IPS DF 4.7 (cell line): ENCODE results near the gene ZZZ3.
"Not testable (repeated sequence)": the region's sequence is repeated elsewhere in the genome, so short reads cannot be mapped to it uniquely, and the experiment has no call there.

Source experiments
- DNase-seq: peaks from one replicate; pipeline ENCODE4 v3.0.0-alpha.2; 2013; ENCODE audit warnings: low spot score; ENCODE audit errors: extremely low read depth

ZZZ3 gene

DNA sequence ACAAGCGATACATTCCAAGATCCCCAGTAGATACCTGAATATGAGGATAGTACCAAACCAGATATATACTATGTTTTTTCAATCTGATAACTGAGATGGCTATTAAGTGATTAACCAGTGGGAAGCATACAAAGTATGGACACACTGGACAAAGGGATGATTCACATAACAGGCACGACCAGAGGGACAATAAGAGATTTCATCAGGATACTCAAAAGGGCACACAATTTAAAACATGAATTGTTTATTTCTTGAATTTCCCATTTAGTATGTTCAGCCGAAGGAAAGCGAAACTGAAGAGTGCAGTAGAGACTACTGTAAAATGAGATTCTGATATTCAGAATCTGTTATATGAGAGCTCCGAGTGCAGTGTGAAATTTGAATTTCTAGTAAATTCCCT lies 10.6 kb downstream of the ZZZ3 start:
- DNase-seq: no peak

DNA sequence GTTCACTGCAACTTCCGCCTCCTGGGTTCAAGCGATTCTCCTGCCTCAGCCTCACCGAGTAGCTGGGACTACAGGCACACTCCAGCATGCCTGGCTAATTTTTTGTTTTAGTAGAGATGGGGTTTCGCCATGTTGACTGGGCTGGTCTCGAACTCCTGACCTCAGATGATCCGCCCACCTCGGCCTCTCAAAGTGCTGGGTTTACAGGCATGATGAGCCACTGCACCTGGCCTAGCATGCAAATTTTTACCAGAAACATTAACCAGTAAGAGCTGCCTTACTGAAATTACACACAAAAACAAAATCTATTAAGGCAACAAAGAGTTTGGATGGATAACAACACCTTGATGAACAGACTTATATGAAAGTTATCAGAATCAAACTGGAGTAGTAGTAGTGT lies 12.1 kb downstream of the ZZZ3 start:
- DNase-seq: no peak

- no peak for DNase-seq
These were observed 13.5 kb downstream of the ZZZ3 start for GRCh38 chr1:77668924-77669449.

GRCh38 chr1:77664939-77665516 lies 17.4 kb downstream of the ZZZ3 start:
- no peak for DNase-seq

- DNase-seq: no peak
These were observed 20.8 kb downstream of the ZZZ3 start for GRCh38 chr1:77661696-77662095.

- no peak for DNase-seq
These were observed 22.4 kb downstream of the ZZZ3 start for GRCh38 chr1:77659879-77660593.

DNA sequence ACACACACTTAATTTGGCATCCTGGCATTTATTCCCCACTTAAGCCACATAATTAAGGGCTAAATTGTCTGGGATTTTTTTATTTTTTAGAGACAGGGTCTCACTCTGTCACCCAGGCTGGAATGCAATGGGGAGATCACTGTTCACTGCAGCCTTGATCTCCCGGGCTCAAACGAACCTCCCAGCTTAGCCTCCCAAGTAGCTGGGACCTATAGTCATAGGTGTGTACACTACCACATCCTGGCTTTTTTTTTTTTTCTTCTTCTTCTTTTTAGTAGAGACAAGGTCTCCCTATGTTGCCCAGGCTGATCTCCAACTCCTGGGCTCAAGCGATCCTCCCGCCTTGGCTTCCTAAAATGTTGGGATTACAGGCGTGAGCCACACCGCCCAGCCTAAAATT lies 24.2 kb downstream of the ZZZ3 start:
- no peak for DNase-seq

- DNase-seq: no peak
These were observed 27.0 kb downstream of the ZZZ3 start for GRCh38 chr1:77655431-77655974.

DNA sequence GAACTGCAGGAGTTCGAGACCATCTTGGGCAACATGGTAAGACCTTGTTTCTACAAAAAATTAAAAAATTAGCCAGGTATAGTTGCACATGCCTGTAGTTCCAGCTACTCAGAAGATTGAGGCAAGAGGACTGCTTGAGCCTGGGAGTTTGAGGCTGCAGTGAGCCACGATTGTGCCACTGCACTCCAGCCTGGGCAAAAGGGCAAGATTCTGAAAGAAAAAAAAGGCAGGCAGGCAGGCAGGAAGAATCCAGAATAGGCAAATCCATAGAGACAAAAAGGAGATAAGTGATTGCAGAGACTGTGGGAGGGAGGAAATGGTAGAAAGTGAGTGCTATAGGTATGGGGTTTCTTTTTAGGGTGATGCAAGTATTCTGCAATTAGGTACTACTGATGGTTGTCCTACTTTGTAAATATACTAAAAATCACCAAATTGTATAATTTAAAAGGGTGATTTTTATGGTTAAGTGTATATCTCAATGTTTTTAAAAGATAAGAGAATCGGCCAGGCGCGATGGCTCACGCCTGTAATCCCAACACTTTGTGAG lies 29.4 kb downstream of the ZZZ3 start:
- no peak for DNase-seq

- DNase-seq: no peak
These were observed 30.2 kb downstream of the ZZZ3 start for GRCh38 chr1:77652268-77652667.

DNA sequence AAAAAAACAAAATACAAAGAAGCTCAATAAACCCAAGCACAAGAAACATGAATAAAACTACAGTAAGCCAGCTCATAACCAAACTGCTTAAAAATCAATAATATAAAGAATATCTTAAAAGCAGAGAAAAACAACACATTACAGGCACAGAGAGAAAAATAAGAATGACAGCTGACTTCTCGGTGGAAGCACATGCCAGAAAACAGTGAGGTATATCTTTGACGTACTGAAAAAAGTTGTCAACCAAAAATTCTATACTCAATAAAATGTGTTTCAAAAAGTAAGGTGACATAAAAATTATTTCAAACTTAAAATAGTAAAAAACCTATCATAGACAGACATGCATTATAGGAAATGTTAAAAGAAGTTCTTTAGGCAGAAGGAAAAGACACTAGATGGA lies 33.3 kb downstream of the ZZZ3 start:
- no peak for DNase-seq

DNA sequence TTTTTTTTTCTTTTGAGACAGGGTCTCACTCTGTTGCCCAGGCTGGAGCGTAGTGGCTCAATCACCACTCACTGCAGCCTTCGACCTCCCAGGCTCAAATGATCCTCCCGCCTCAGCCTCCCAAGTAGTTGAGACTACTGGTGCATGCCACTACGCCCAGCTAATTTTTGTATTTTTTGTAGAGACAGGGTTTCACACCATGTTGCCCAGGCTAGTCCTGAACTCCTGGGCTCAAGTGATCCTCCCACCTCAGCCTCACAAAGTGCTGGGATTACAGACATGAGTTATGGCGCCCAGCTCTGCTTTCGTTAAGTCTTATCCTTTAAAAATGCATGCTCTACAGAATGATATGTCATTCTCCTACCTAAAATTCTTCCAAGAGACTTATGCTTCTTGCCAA lies 36.2 kb downstream of the ZZZ3 start:
- not testable (repeated sequence) for DNase-seq

DNA sequence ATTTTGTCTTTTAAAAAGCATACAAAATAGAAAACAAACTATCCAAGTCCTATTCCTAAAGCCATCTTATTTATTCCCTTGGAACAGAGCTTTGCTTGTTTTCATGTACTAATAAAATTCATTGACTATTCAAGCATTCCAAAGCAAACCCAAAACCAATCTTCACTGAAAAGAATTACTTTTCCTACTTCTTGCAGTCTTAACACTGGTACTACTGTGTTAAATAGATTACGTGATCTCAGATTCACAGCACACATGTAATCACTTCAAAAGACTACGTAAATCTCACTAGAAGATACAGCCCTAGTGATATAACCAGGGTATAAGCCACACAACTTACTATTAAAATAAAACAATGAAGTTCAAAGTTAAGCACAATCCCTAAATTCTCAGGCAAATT lies 39.0 kb downstream of the ZZZ3 start:
- no peak for DNase-seq

DNA sequence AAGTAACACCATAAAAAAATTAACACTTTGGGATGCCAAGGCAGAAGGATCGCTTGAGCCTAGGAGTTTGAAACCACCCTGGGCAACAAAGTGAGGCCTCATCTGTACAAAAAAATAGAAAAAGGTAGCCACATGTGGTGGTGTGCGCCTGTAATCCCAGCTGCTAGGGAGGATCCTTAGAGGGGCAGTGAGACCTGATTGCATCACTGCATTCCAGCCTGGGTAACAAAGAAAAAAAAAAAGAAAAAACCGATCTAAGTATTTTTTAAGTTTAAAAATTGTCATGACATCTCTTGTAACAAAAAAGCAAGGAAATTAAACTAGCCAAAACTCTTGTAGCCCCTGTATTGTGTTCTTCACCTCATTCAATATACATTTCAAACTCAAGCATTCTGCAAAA lies 39.5 kb downstream of the ZZZ3 start:
- no peak for DNase-seq

GRCh38 chr1:77642196-77642595 lies 40.3 kb downstream of the ZZZ3 start:
- no peak for DNase-seq

- no peak for DNase-seq
These were observed 42.8 kb downstream of the ZZZ3 start for GRCh38 chr1:77639557-77640069.

DNA sequence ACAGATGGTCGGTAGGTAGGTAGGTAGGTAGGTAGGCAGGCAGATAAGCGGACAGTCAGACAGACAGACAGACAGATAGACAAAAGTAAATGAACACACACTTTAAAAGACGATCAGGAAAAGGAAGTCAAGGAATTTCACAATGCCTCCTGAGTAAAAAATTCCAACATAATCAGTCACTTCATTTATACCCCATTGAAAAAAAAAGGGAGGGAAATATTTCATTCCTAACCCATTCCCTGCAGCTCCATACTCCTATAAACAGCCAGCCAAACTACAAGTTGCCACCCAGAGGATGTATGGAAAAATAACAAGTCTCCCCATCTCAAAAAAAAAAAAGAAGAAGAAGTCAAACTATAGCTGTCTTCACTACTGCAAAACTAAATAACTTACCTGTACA lies 43.4 kb downstream of the ZZZ3 start:
- DNase-seq: no peak

DNA sequence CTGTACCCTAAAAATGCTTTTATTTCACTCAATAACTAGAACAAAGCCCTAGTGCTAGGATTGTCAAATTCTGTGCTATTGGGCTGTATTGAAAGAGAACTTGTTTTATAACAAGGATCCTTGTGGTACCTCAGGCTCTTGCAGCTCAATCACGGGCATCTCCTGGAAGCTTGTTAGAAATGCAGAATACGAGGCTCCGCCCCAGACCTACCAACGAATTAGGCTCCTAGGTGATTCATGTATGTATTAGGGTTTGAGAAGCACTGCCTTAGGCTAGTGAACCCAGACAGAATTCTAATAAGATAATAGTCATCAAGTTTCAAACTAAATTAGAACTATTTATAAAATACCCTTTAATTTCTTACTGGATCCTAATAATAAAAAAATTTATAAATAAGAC lies 45.6 kb downstream of the ZZZ3 start:
- no peak for DNase-seq
